Left lobe of liver (tissue), 2 donors: ENCODE results near the gene RNF44. TPM values are rescaled to one million over a fixed set of nuclear protein-coding genes. Genes with fewer than 3 reads are reported as not detected.
"Not testable (repeated sequence)": the region's sequence is repeated elsewhere in the genome, so short reads cannot be mapped to it uniquely, and the experiment has no call there.

Source experiments
- ATAC-seq: fragments of 200-7000 bp; cut with Tn5 transposase; one replicate; pipeline ENCODE4 v1.9.1; 2020; ENCODE audit warnings: mild to moderate bottlenecking, moderate library complexity
- DNase-seq: peaks from one replicate; pipeline ENCODE4 v3.0.0-alpha.2; 2020; ENCODE audit warnings: low spot score
- total RNA-seq: library from RNA; stranded (reverse); gene quantifications from one replicate; pipeline ENCODE4 v1.2.1, GENCODE V29; 2021
- donor health status: DM: no; HTN: no; CAD: no; lungs with moderate emphysema.
- donor health status: DM: no; HTN: yes; CAD: no.

Gene RNF44
- total RNA-seq, 1 donor from 2014 or later: 15.3 TPM

GRCh38 chr5:176553260-176554085 is 16.3 kb upstream of the RNF44 start:
- DNase-seq: no peak
- no peak for ATAC-seq

GRCh38 chr5:176552332-176552869 is 15.2 kb upstream of the RNF44 start:
- ATAC-seq (no peak), DNase-seq (no peak)

GRCh38 chr5:176550937-176551336 is 13.7 kb upstream of the RNF44 start:
- DNase-seq, ATAC-seq: not testable (repeated sequence)

GRCh38 chr5:176550275-176550831 is 13.2 kb upstream of the RNF44 start:
- ATAC-seq: peak; percentile 3
- DNase-seq: no peak

GRCh38 chr5:176549871-176550270 is 12.7 kb upstream of the RNF44 start:
- ATAC-seq: peak; percentile 82
- DNase-seq: no peak

GRCh38 chr5:176548967-176549444 is 11.8 kb upstream of the RNF44 start, which contains the start of gene CDHR2:
TSS of gene CDHR2 (plus strand) at chr5:176549342. CDS start at chr5:176565353, 16,011 bp downstream.
- DNase-seq: peak; percentile 73
- ATAC-seq: peak; percentile 85

- ATAC-seq (no peak), DNase-seq (no peak)
These were observed 10.6 kb upstream of the RNF44 start for GRCh38 chr5:176547802-176548201.

GRCh38 chr5:176545737-176546509 is 8.7 kb upstream of the RNF44 start:
- ATAC-seq: no peak
- no peak for DNase-seq

GRCh38 chr5:176545388-176545736 is 8.2 kb upstream of the RNF44 start:
- ATAC-seq (no peak), DNase-seq (no peak)

GRCh38 chr5:176543428-176544182 is 6.4 kb upstream of the RNF44 start:
- ATAC-seq (peak; percentile 87), DNase-seq (peak; percentile 76)

GRCh38 chr5:176542596-176543427 is 5.6 kb upstream of the RNF44 start:
- ATAC-seq: peak; percentile 64

GRCh38 chr5:176542135-176542595 is 5.0 kb upstream of the RNF44 start:
- DNase-seq (peak; percentile 52), ATAC-seq (no peak)

More at GRCh38 chr5:176542596-176543427, 5.6 kb upstream of the RNF44 start:
- DNase-seq: peak; percentile 57

GRCh38 chr5:176541338-176542134 is 4.3 kb upstream of the RNF44 start:
- ATAC-seq (no peak), DNase-seq (peak; percentile 49)

- ATAC-seq: no peak
- no peak for DNase-seq
These were observed 3.7 kb upstream of the RNF44 start for GRCh38 chr5:176540956-176541337.

- no peak for DNase-seq
- ATAC-seq: no peak
These were observed 3.3 kb upstream of the RNF44 start for GRCh38 chr5:176540476-176540899.

GRCh38 chr5:176538989-176539384 is 1.8 kb upstream of the RNF44 start:
- ATAC-seq: no peak
- no peak for DNase-seq

GRCh38 chr5:176538230-176538988 is 1.2 kb upstream of the RNF44 start:
- DNase-seq: no peak
- ATAC-seq: no peak
